Measurements from ENCODE around the gene THSD4.
"Not testable (repeated sequence)": the region's sequence is repeated elsewhere in the genome, so short reads cannot be mapped to it uniquely, and the experiment has no call there.

Gene THSD4

GRCh38 chr15:71124937-71125790 is 9.9 kb downstream of the THSD4 start:
- DNase-seq (ENCODE audit: low read depth) = no peak

DNA sequence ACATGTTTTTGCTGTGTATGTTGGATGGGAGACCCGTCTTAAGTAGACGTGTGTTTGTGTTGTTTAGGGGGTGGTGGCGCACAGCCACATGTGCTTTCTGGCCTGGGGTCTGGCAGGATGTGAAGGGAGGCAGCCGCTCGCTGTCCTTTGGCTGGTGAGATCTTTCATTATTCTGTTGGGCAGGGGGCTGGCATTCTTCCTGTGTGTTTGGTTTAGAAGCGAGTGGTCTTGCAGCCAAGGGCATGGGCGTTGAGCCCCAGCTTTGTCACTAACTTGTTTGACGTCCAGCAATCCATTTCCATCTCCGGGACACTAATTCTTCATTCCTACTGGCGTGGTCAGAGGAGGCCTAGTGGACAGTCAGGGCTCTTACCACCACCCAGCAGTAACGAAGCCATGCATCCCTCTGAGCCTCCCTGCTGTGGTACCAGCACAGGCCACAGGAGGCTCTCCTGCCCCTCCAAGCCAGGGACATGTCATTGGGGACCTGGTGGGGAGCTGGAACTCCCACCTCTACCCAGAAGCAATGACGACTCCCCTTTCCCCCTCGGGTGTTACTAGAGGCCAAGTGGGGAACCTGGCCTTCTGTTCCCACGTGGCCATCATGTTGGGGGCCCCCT is 10.7 kb downstream of the THSD4 start:
- no peak for DNase-seq (ENCODE audit: low read depth)

DNA sequence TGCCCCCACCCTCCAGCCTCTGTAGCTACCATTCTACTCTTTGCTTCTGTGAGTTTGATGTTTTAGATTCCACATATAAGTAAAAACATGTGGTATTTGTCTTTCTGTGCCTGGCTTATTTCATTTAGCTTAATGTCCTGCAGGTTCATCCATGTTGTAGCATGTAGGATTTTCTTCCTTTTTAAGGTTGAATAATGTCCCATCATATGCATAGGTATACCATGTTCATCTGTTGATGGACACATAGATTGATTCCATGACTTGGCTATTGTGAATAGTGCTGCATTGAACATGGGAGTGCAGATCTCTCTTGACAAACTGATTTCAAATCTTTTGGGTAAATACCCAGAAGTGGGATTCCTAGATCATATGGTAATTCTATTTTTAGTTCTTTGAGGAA is 11.8 kb downstream of the THSD4 start:
- DNase-seq (ENCODE audit: low read depth) = no peak

DNA sequence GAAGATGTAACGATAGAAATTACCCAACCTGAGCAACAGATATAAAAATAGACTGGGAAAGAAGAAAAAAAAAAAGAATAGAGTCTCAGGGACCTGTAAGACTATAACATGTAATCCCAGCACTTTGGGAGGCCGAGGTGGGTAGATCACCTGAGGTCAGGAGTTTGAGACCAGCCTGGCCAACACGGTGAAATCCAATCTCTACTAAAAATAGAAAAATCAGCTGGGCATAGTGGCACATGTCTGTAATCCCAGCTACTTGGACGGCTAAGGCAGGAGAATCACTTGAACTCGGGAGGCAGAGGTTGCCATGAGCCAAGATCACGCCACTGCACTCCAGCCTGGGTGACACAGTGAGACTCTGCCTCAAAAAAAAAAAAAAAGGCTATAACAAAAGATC is 12.9 kb downstream of the THSD4 start:
- not testable (repeated sequence) for DNase-seq (ENCODE audit: low read depth)

GRCh38 chr15:71128939-71129562 is 13.8 kb downstream of the THSD4 start:
- no peak for DNase-seq (ENCODE audit: low read depth)

GRCh38 chr15:71129669-71130068 is 14.4 kb downstream of the THSD4 start:
- no peak for DNase-seq (ENCODE audit: low read depth)

- no peak for DNase-seq (ENCODE audit: low read depth)
Observed at GRCh38 chr15:71131601-71132362, 16.5 kb downstream of the THSD4 start.

DNA sequence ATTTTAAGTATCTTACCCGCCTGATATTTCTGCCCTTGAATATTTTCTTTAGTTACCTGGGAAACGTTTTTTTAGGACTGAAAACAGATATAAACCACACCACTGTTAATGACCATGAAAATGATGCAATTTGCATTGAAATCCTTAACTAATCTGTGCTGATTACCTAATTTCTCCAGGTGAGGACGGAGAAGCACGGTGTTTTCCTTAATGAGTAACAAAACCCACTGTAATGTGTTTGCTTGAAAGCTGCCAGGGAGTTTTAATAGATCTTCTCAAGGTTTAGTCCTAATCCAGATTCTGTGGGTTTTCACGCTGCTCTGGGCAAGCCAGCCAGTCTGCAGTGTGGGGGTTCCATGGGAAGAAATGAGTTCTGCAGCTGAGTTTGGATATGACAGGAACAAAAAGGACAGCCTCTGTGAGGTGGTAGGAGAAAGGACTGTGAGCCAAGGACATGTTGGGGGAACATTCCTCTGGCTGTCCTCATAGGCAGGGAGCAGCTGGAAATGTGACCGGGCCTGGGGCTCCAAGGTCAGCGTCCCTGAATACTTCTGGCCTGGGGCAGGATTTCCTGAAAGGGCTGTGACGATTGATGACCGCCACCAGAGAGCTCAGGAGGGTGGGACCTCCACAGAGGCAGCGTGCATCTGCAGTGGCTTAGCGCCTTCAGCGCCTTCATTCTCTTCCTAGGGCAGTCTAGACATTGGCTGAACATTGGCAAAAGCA is 18.6 kb downstream of the THSD4 start:
- DNase-seq (ENCODE audit: low read depth) = no peak

- no peak for DNase-seq (ENCODE audit: low read depth)
Observed at GRCh38 chr15:71136159-71136783, 21.0 kb downstream of the THSD4 start.

- no peak for DNase-seq (ENCODE audit: low read depth)
Observed at GRCh38 chr15:71136793-71137518, 21.7 kb downstream of the THSD4 start.

DNA sequence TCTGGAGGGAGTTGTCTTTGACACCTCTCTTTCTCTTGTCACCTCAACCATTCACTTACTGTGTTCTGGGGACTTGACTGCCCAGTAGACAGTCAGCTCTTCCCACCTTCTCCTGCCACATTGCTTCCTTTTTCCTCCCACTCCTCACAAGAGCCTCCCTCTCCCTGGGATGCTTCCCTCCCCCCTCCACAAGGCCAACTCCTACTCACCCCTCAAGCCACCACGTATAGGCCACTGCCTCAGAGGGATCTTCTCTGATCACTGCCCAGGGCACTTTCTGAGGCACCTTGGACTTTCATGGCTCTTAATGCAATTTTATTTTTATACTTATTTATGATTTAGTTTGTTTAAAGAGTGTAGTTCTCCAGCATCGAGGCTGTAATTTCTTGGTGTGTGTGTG is 23.2 kb downstream of the THSD4 start:
- no peak for DNase-seq (ENCODE audit: low read depth)

DNA sequence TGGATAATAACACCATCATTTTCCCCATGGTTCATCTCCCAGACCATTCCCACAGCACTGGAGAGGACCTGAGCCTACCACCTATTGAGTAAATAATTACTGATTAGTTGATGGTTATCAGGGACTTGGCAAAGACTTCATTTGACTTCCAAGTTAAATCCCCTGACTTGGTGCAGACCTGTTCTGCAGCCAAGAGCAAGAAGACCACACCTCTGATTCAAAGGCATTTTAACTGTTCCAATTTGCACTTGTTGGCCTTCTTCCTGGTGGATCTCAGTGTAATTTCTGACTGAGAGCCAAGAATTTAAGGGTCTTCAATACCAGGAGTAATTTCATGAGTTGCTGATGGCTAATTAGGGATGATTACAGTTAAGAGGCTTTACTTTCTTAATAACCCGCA is 24.0 kb downstream of the THSD4 start:
- no peak for DNase-seq (ENCODE audit: low read depth)

- no peak for DNase-seq (ENCODE audit: low read depth)
Observed at GRCh38 chr15:71141572-71141971, 26.3 kb downstream of the THSD4 start.

DNA sequence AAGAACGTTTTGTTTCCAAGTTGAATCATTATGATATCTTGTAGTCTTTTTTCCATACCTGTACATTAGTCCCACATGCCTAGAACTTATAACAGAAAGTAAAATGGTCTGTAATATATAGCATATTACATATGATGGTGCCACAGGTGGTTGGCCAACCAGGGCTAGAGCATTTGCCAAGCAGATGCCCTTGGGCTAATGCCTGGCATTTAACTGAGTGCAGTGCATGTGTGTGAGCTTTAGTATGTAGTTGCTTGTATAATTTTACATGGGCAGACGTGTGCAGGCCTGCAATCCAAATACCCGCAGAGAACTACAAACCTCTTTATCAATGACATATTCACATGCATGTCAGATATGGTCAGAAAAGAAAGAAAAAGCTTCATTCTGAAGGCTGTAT is 27.5 kb downstream of the THSD4 start:
- DNase-seq (ENCODE audit: low read depth) = no peak

DNA sequence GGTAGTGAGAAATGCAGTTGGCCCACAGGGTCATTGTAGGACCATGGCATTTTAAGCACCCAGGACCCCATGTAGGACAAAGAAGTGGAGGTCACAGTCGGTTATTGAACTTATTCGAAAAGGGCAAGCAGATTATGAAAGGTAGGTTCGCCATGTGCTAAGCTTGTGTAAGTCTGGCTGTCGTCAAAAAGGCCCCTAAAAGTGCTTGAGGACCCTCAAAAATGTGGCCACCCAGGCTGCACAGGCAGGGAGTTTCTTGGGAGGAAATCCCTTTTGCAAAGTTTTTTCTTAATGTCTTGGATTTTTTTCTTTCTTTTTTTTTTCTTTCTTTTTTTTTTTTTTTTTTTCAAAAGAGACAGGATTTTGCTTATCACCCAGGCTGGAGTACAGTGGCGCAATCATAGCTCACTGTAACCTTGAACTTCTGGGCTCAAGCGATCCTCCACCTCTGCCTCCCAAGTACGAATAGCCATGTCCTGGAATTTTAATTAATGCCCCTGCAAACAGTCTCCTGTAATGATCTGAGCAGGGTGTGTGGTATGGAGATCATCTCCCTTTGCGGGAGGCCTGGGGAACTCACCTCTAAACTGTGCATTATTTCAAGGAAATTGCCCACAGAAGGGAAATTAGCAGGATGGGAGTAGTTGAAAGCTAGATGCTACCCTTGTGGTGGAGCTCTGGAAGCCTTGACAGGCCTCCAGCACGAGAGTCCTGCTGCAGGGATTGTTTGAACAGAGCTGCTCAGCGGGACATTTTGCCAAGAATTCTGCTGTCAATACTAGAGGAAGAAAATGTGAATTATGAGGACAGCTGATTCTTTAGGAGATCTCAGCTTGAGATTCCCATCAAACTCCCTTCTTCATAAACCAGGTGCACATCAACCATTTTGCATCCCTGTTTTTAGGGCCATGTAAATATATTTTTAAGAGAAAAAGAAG is 28.4 kb downstream of the THSD4 start:
- no peak for DNase-seq (ENCODE audit: low read depth)

- no peak for DNase-seq (ENCODE audit: low read depth)
Observed at GRCh38 chr15:71145648-71146047, 30.4 kb downstream of the THSD4 start.

DNA sequence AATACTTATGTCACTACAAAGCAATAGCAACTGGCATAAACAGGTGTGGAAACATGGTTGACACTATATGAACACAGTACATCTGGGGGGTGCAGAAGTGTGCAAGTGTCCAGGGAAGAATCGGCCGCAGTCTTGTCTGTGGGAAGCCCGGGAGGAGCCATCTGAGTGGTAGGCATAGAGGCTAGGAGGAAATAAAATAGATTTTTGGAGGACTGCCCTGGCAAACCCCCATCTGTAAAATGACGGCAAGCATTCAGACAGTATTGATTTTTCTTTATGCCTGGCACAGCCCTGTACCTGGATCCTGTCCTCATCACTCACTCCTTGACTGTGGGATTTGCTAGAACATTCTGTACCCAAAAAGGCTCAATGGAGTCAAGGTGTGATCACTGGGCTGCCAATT is 31.3 kb downstream of the THSD4 start:
- no peak for DNase-seq (ENCODE audit: low read depth)

DNA sequence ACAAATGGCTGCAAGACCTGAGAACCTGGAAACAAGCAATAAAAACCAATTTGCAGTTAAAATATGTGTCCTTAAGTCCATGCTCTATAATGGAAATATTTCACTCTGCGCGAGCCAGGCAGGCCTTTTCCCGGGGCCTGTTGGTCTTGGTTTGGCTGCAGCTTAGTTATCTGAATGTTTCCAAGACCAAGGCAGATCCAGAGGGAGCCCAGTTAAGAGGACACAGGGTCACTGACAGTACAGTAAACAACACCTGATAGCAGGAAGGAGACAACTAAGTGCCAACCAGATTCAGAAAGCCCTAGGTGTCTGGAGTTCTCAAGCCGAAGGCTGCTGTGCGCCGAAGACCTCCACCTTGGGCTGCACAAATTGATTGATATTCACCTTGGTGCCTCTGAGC is 32.8 kb downstream of the THSD4 start:
- DNase-seq (ENCODE audit: low read depth) = no peak
